Kidney (tissue), 14 donors: ENCODE data around the gene SLC39A11. TPM values are rescaled to one million over a fixed set of nuclear protein-coding genes. Genes with fewer than 3 reads are reported as not detected.

Source experiments
- DNase-seq, 5 donors: peaks; one replicate each; pipeline ENCODE4 v3.0.0-alpha.2; 2013 to 2020
- FAIRE-seq: peaks from 2 replicates; lab custom pipeline; 2012; peaks lifted over from hg19 to GRCh38; lab: Jason Lieb, UNC
- H3K27ac ChIP-seq, 2 donors: one replicate each; pipeline ENCODE4 v1.7.0; 2013; ENCODE audit warnings: low read depth in 2 of 2, low read length in 2 of 2, inconsistent platforms in 1 of 2
- H3K27me3 ChIP-seq: one replicate; pipeline ENCODE4 v1.7.1; 2013; ENCODE audit warnings: low read length, inconsistent platforms; ENCODE audit not compliant: control insufficient read depth, insufficient read depth
- H3K36me3 ChIP-seq, 3 donors: one replicate each; pipeline versions ENCODE4 v1.7.0 to v1.7.1; 2013; ENCODE audit warnings: low read length in 3 of 3, control low read depth in 1 of 3, inconsistent platforms in 1 of 3; ENCODE audit not compliant: insufficient read depth in 3 of 3, control insufficient read depth in 2 of 3
- H3K4me1 ChIP-seq, 3 donors: one replicate each; pipeline versions ENCODE4 v1.7.0 to v1.7.1; 2013; ENCODE audit warnings: low read length in 3 of 3, inconsistent platforms in 1 of 3, low read depth in 1 of 3; ENCODE audit not compliant: control insufficient read depth in 2 of 3, insufficient read depth in 2 of 3
- H3K4me3 ChIP-seq, 3 donors: one replicate each; pipeline versions ENCODE4 v1.7.0 to v1.8.1; 2013; ENCODE audit warnings: low read length in 3 of 3, control low read depth in 1 of 3, inconsistent platforms in 1 of 3
- H3K9ac ChIP-seq, 3 donors: one replicate each; pipeline versions ENCODE4 v1.7.0 to v1.7.1; 2013; ENCODE audit warnings: low read length in 3 of 3, control low read depth in 1 of 3, inconsistent platforms in 1 of 3
- H3K9me3 ChIP-seq, 3 donors: one replicate each; pipeline versions ENCODE4 v1.7.0 to v1.7.1; 2013; ENCODE audit warnings: low read length in 3 of 3, control low read depth in 1 of 3, inconsistent platforms in 1 of 3; ENCODE audit not compliant: control insufficient read depth in 2 of 3, insufficient read depth in 1 of 3
- CTCF ChIP-seq: IDR thresholded peaks from 3 replicates; pipeline ENCODE4 v1.5.1; 2012; ENCODE audit warnings: mild to moderate bottlenecking, moderate library complexity, borderline replicate concordance; ENCODE audit not compliant: insufficient read depth; ENCODE audit errors: extremely low read depth
- intact Hi-C: fragments of 100-400 bp; cut with DNase I; formaldehyde crosslinking; loops from one replicate; pipeline ENCODE4 v1.11.1; 2022
- polyA plus RNA-seq: library from polyadenylated mRNA; stranded (reverse); fragments of 350-450 nt; fragmentation: Illumina TruSeq; extraction: RNeasy Lipid Tissue Mini Kit (QIAGEN cat#74804); gene quantifications from one replicate; pipeline ENCODE4 v1.2.3, GENCODE V29; 2014; ENCODE audit warnings: low read depth, low replicate concordance; ENCODE audit not compliant: insufficient read depth
- total RNA-seq: library from RNA; stranded (reverse); fragmentation: NEBNext Ultra II Directional; extraction: Animal tissue kit (Norgen Biotek cat#: 25700); gene quantifications from one replicate; pipeline ENCODE4 v1.2.1, GENCODE V29; 2021
- donor health status: control.
- donor health status: control.
- donor health status: control.
- donor health status: control.
- donor health status: control.
- donor health status: DM: yes; HTN: yes; CAD: no.
- donor health status: Normal renal cell carcinoma (clear cell type).

The SLC39A11 gene
- total and polyA plus RNA-seq, 2 donors from 2014 or later = 19.7 to 37.2 TPM

GRCh38 chr17:72719578-72720493, 372.7 kb downstream of the SLC39A11 start:
- Histone ChIP-seq H3K27ac (no peak overlapping the region), H3K36me3 (no peaks in the 10 kb centered on the region), H3K27me3 (no peaks in the 10 kb centered on the region), H3K9ac (no peak overlapping the region), H3K4me3 (no peak overlapping the region), H3K4me1 (no peaks in the 10 kb centered on the region), H3K9me3 (no peaks in the 10 kb centered on the region)
- no peak for TF ChIP-seq CTCF
- FAIRE-seq (no peak), DNase-seq (no peak)
- intact Hi-C loops = loop anchor here (10.0 kb wide), 1 partner anchor 445 kb away; the partner anchor contains the start of gene SSTR2

- H3K9ac ChIP-seq = no peak overlapping the region
- no peak for TF ChIP-seq CTCF
- no peaks in the 10 kb centered on the region for H3K27me3 ChIP-seq
- H3K36me3 ChIP-seq = no peaks in the 10 kb centered on the region
- no peaks in the 10 kb centered on the region for H3K4me1 ChIP-seq
- no peak overlapping the region for H3K4me3 ChIP-seq
- intact Hi-C loops = no loop called here
- FAIRE-seq (no peak), DNase-seq (no peak)
- H3K27ac ChIP-seq = no peak overlapping the region
- no peaks in the 10 kb centered on the region for H3K9me3 ChIP-seq
Observed at GRCh38 chr17:72719206-72719577, 373.3 kb downstream of the SLC39A11 start.

GRCh38 chr17:72717676-72718075, 374.8 kb downstream of the SLC39A11 start:
- H3K36me3 ChIP-seq = no peaks in the 10 kb centered on the region
- no peak for TF ChIP-seq CTCF
- DNase-seq (no peak), FAIRE-seq (no peak)
- H3K27ac ChIP-seq = no peak overlapping the region
- no peak overlapping the region for H3K4me3 ChIP-seq
- H3K27me3 ChIP-seq = no peaks in the 10 kb centered on the region
- intact Hi-C loops = no loop called here
- no peaks in the 10 kb centered on the region for H3K9me3 ChIP-seq
- no peak overlapping the region for H3K9ac ChIP-seq
- H3K4me1 ChIP-seq = no peaks in the 10 kb centered on the region
